Upper lobe of right lung (tissue), 1 donor: ENCODE measurements around the gene PDE4B. TPM values are rescaled to one million over a fixed set of nuclear protein-coding genes. Genes with fewer than 3 reads are reported as not detected.

ENCODE experiments used
- ATAC-seq: fragments of 200-7000 bp; cut with Tn5 transposase; one replicate; pipeline ENCODE4 v1.9.1; 2020; ENCODE audit warnings: mild to moderate bottlenecking, moderate library complexity
- DNase-seq: peaks from one replicate; pipeline ENCODE4 v3.0.0-alpha.2; 2020
- H3K27ac ChIP-seq: fragments of 200-600 bp; one replicate; pipeline ENCODE4 v1.8.0; 2022
- H3K27me3 ChIP-seq: fragments of 200-600 bp; one replicate; pipeline ENCODE4 v1.8.0; 2022; ENCODE audit warnings: mild to moderate bottlenecking
- H3K36me3 ChIP-seq: fragments of 200-600 bp; one replicate; pipeline ENCODE4 v1.8.0; 2022
- H3K4me1 ChIP-seq: fragments of 200-600 bp; one replicate; pipeline ENCODE4 v1.8.0; 2022
- H3K4me3 ChIP-seq: fragments of 200-600 bp; one replicate; pipeline ENCODE4 v1.8.0; 2022; ENCODE audit warnings: mild to moderate bottlenecking
- H3K9me3 ChIP-seq: fragments of 200-600 bp; one replicate; pipeline ENCODE4 v1.8.0; 2022
- CTCF ChIP-seq: fragments of 200-600 bp; IDR thresholded peaks from one replicate; pipeline ENCODE4 v1.8.0; 2022; ENCODE audit warnings: antibody characterized with exemption
- intact Hi-C: fragments of 100-400 bp; cut with DNase I; formaldehyde crosslinking; loops from one replicate; pipeline ENCODE4 v1.11.0; 2022
- total RNA-seq: library from RNA; stranded (reverse); fragmentation: NEBNext Ultra II Directional; extraction: Animal tissue kit (Norgen Biotek cat#: 25700); gene quantifications from one replicate; pipeline ENCODE4 v1.2.1, GENCODE V29; 2021
- donor health status: DM: no; HTN: yes; CAD: no; lungs with severe emphysema.

Gene PDE4B
- total RNA-seq, 1 donor from 2014 or later = 14.3 TPM

DNA sequence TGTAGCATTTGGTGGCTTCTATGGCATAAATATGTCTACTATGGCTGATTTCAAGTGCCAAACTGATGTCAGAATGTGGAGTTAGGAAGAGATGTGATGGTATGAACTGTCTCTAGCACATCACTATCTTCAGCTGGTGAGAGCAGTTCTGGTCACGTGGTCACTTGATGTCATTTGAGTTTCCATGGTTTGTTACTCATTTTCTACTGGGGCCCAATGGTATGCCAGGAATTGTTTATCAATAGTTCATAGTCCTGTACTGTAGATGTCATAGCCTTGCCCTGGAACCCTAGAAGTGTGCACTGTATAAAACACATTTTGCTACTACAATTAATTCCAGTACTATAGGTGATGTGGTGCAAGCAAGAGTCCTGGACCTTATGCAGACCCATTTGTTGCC is 153.7 kb downstream of the PDE4B start:
- intact Hi-C loops = no loop called here
- Histone ChIP-seq H3K36me3 (no peaks in the 10 kb centered on the region), H3K4me1 (peaks cover 9% of the 10 kb centered on the region), H3K27ac (no peak overlapping the region), H3K27me3 (no peaks in the 10 kb centered on the region), H3K4me3 (no peak overlapping the region), H3K9me3 (no peaks in the 10 kb centered on the region)
- ATAC-seq (no peak), DNase-seq (no peak)
- TF ChIP-seq CTCF = no peak

- intact Hi-C loops = no loop called here
- H3K9me3 ChIP-seq = no peaks in the 10 kb centered on the region
- no peak overlapping the region for H3K4me3 ChIP-seq
- no peaks in the 10 kb centered on the region for H3K36me3 ChIP-seq
- peaks cover 9% of the 10 kb centered on the region for H3K4me1 ChIP-seq
- DNase-seq (no peak), ATAC-seq (no peak)
- no peak overlapping the region for H3K27ac ChIP-seq
- no peaks in the 10 kb centered on the region for H3K27me3 ChIP-seq
- no peak for TF ChIP-seq CTCF
These were observed 154.3 kb downstream of the PDE4B start for GRCh38 chr1:65946960-65947359.

DNA sequence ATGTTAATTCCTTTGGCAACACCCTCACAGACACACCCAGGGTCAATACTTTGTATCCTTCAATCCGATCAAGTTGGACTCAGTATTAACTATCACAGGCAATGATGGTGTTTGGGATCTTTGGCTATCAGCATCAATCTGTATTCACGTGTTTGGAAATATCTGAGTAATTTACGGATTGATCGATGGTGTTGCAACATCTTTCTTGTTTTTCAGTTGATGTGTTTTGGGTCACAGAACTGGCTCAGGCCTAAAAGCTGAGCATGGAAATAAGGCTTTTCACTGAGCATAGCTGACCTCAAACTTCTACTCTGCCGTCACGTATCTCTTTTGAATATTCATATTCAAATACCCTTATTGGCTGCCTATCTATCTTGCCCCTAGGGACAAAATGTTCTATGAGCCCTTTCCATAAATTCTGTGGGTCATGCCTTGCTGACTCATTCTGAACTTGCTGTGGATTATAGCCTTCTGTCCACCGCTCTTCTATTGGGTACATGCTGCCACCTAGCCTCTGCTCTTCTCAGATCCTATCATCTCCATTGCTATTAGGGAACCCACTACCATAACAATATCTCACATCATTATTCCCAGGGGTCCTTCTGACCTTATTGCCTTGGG is 156.0 kb downstream of the PDE4B start:
- Histone ChIP-seq H3K36me3 (no peaks in the 10 kb centered on the region), H3K4me1 (peaks cover 9% of the 10 kb centered on the region), H3K9me3 (no peaks in the 10 kb centered on the region), H3K27me3 (no peaks in the 10 kb centered on the region), H3K4me3 (no peak overlapping the region), H3K27ac (peak overlapping the region; percentile 33)
- TF ChIP-seq CTCF = peak; percentile 7
- ATAC-seq (peak; percentile 59), DNase-seq (no peak)
- intact Hi-C loops = no loop called here

- intact Hi-C loops = no loop called here
- Histone ChIP-seq H3K36me3 (no peaks in the 10 kb centered on the region), H3K4me3 (no peak overlapping the region), H3K4me1 (peaks cover 9% of the 10 kb centered on the region), H3K27ac (peak overlapping the region; percentile 9), H3K27me3 (no peaks in the 10 kb centered on the region), H3K9me3 (no peaks in the 10 kb centered on the region)
- ATAC-seq (peak; percentile 39), DNase-seq (no peak)
- no peak for TF ChIP-seq CTCF
These were observed 156.5 kb downstream of the PDE4B start for GRCh38 chr1:65949230-65949626.

DNA sequence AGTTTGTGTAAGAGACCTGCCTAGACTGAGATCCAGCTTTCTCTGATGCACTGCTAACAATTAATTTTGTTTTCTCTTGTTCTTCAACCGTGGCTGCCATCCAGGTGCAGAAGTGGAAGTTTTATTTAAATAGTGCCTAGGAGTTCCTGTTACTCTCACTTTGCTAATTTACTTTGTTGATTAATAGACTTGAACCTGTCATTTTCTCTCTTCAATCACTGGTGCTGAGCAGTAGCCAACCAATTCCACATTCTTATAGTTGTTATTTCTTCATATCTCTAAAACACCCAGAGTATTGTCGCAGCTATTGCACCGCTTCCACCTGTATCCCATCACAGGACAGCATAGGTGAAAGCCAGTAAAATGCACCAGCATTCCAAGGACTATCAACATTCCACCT is 157.2 kb downstream of the PDE4B start:
- Histone ChIP-seq H3K4me3 (no peak overlapping the region), H3K36me3 (no peaks in the 10 kb centered on the region), H3K27me3 (no peaks in the 10 kb centered on the region), H3K4me1 (peaks cover 9% of the 10 kb centered on the region), H3K9me3 (no peaks in the 10 kb centered on the region), H3K27ac (no peak overlapping the region)
- ATAC-seq (peak; percentile 20), DNase-seq (no peak)
- intact Hi-C loops = loop anchor here (10.0 kb wide), 1 partner anchor 485 kb away; no protein-coding TSS in a partner anchor
- no peak for TF ChIP-seq CTCF

DNA sequence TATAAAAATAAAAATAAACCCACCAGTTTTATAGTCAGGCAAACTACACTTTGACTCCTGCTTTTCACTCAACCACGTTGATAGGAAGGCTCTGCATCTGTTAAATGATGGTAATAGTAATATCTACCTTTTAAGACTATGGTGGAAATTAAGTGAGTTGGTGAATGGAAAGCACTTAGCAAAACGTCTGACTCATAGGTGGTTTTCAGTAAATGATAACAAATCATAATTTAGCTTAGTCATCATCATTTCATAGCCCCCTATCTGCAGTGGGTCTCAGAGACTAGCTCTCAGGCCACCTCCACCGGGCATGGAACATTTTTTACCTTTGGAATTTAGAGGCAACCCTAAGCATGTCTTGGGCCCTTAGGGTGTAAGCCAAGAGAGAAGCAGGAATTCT is 160.0 kb downstream of the PDE4B start:
- H3K9me3 ChIP-seq = no peaks in the 10 kb centered on the region
- no peak overlapping the region for H3K27ac ChIP-seq
- intact Hi-C loops = loop anchor here (10.0 kb wide), 1 partner anchor 482 kb away; no protein-coding TSS in a partner anchor
- no peaks in the 10 kb centered on the region for H3K27me3 ChIP-seq
- H3K4me1 ChIP-seq = peaks cover 9% of the 10 kb centered on the region
- ATAC-seq (no peak), DNase-seq (no peak)
- TF ChIP-seq CTCF = no peak
- no peak overlapping the region for H3K4me3 ChIP-seq
- no peaks in the 10 kb centered on the region for H3K36me3 ChIP-seq
